Esophagus muscularis mucosa (tissue), 4 donors: ENCODE measurements around the gene USP48. TPM values are rescaled to one million over a fixed set of nuclear protein-coding genes. Genes with fewer than 3 reads are reported as not detected.
"Not testable (repeated sequence)": the region's sequence is repeated elsewhere in the genome, so short reads cannot be mapped to it uniquely, and the experiment has no call there.

Source experiments
- DNase-seq: peaks from one replicate; pipeline ENCODE4 v3.0.0-alpha.2; 2017; ENCODE audit errors: extremely low spot score
- H3K27ac ChIP-seq, 4 donors: fragments of 200-600 bp; sonication (generic); replicated peaks in 1 of 4; 1 replicate in 3 of 4; 2 replicates in 1 of 4; pipeline ENCODE4 v1.5.1; 2016 to 2019; ENCODE audit warnings: mild to moderate bottlenecking in 1 of 4
- H3K27me3 ChIP-seq, 4 donors: fragments of 200-600 bp; sonication (generic); one replicate each; pipeline versions ENCODE4 v1.5.1 to v1.6.0; 2016 to 2019
- H3K36me3 ChIP-seq, 4 donors: fragments of 200-600 bp; sonication (generic); one replicate each; pipeline ENCODE4 v1.5.1; 2016 to 2019
- H3K4me1 ChIP-seq, 4 donors: fragments of 200-600 bp; sonication (generic); one replicate each; pipeline ENCODE4 v1.5.1; 2016 to 2019
- H3K4me3 ChIP-seq, 4 donors: fragments of 200-600 bp; sonication (generic); 1 replicate in 2 of 4; 2 replicates in 2 of 4; pipeline ENCODE4 v1.5.1; 2016 to 2019; ENCODE audit warnings: mild to moderate bottlenecking in 4 of 4, moderate library complexity in 1 of 4
- H3K9me3 ChIP-seq, 4 donors: fragments of 200-600 bp; sonication (generic); 1 replicate in 3 of 4; 2 replicates in 1 of 4; pipeline ENCODE4 v1.5.1; 2016 to 2019
- CTCF ChIP-seq, 3 experiments: fragments of 200-600 bp in 2 of 3; fragments of 450-650 bp in 1 of 3; sonication (generic) in 2 of 3; IDR thresholded peaks; one replicate each; pipeline ENCODE4 v1.5.1; 2017 to 2019; ENCODE audit warnings: antibody characterized with exemption in 3 of 3, mild to moderate bottlenecking in 2 of 3, moderate library complexity in 1 of 3
- EP300 ChIP-seq: sonication (generic); formaldehyde crosslinking; IDR thresholded peaks from one replicate; pipeline ENCODE4 v1.6.1; 2017; ENCODE audit warnings: antibody characterized with exemption
- POLR2A ChIP-seq: fragments of 450-650 bp; IDR thresholded peaks from one replicate; pipeline ENCODE4 v1.6.1; 2017; ENCODE audit warnings: antibody characterized with exemption, moderate library complexity, mild to moderate bottlenecking, low read depth
- POLR2AphosphoS5 ChIP-seq, 2 donors: sonication (generic); formaldehyde crosslinking; IDR thresholded peaks; one replicate each; pipeline ENCODE4 v1.6.1; 2017; ENCODE audit warnings: antibody characterized with exemption in 2 of 2
- WGBS: methylation state at CpG from one replicate; pipeline ENCODE4 v1.1.5; 2018; 5-methylcytosine and 5-hydroxymethylcytosine counted together
- intact Hi-C: fragments of 100-400 bp; cut with DNase I; formaldehyde crosslinking; loops from one replicate; pipeline ENCODE4 v1.15.1; 2023
- total RNA-seq, 4 donors: library from RNA; depleted of rRNA; stranded (reverse); fragments of >200 nt; gene quantifications; one replicate each; pipeline versions ENCODE4 v1.1.0 to v1.2.1, GENCODE V29; 2016

Gene USP48
- total RNA-seq, 4 donors from 2014 or later = 29.3 to 46.5 (median 37.7) TPM

DNA sequence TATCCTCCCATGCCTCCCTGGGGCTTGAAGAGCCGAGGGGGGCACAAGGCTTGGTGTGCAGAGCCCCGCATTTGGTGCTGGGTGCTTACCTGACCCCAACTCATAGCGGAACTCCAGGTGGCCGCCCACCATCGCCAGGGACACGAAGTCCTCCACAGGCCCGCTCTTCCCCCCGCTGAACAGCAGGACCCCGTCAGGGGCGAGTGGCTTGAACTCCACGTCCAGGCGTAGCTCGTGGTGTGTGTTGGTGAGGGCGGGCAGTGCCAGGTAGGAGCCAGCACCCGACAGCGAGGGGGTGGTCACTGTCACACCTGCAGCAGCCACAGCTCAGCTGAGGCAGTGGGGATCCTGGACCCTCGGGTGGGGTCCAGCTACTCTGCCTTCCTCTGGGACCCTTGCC lies 46.3 kb upstream of the USP48 start:
- peaks cover 98 to 100% (median 100%) of the 10 kb centered on the region in 4 donors for H3K36me3 ChIP-seq
- WGBS = 89% methylated on average over 11 of the region's 17 CpGs

DNA sequence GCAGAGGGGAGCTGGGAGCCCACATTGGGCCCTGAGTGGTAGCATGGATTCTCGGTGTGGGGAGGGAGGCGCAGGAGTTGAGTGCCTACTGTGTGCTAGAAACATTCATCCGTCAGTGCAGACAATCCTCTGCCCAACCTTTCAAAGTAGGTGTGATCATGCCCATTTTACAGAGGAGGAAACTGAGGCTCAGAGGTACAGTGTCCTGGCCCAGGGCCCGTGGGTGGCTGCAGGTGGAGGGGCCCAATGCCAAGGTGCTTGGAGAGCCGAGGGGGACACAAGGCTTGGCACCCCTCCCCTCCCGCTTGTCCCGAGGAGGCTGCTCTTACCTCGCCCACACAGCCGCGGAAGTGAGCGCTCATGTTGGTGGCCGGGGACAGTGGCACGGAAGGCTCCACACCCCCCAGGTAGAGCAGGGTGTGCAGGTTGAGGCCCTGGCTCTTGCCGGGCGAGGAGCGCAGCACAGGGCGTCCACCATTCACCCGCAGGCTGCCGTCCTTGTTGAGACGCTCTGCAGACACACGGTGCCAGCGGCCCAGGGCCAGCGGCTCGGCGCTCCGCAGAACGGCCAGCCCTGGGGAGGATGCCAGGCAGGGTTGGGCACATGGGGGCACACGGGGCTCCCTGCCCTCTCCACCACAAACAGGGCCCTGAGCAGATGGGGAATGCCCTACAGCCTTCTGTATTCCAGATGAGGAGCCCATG lies 45.7 kb upstream of the USP48 start:
- no peak for TF ChIP-seq EP300
- TF ChIP-seq POLR2A = no peak
- TF ChIP-seq POLR2AphosphoS5 (IDR thresholded peaks at IDR 0.05) = no peak
- TF ChIP-seq CTCF (IDR thresholded peaks at IDR 0.05) = no peak
- intact Hi-C loops = no loop called here

More for the DNA sequence above, 46.3 kb upstream of the USP48 start:
- DNase-seq = no peak
- Histone ChIP-seq H3K27me3 (no peaks in the 10 kb centered on the region), H3K4me3 (no peak overlapping the region), H3K27ac (no peak overlapping the region), H3K9me3 (peaks cover 0 to 4% (median 0%) of the 10 kb centered on the region in 4 donors), H3K4me1 (no peaks in the 10 kb centered on the region)
- TF ChIP-seq POLR2A = no peak
- TF ChIP-seq EP300 = no peak
- TF ChIP-seq POLR2AphosphoS5 (IDR thresholded peaks at IDR 0.05) = no peak
- no peak for TF ChIP-seq CTCF (IDR thresholded peaks at IDR 0.05)
- intact Hi-C loops = no loop called here

DNA sequence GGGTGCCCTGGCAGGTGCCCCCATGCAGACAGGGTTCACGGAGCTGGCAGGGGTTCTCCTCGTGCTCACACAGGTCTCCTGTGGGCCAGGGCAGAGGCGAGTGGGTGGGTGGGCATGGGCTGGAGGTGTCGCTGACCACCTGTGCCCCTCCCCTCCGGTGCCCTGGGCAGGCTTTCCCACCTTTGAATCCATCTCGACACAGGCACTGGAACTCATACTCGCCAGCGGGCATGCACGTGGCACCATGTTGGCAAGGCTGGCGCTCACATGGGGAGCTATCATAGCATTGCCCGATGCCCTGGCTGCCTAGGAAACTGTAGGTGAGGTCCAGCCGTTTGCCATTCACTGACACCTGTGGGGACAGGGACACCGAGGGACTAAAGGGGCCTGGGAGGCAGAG lies 45.1 kb upstream of the USP48 start:
- WGBS = 87% methylated on average over 3 of the region's 13 CpGs
- no peaks in the 10 kb centered on the region for H3K4me1 ChIP-seq
- no peaks in the 10 kb centered on the region for H3K27me3 ChIP-seq
- intact Hi-C loops = no loop called here
- no peak overlapping the region for H3K27ac ChIP-seq
- no peak overlapping the region for H3K4me3 ChIP-seq
- H3K36me3 ChIP-seq = peaks cover 98 to 100% (median 100%) of the 10 kb centered on the region in 4 donors
- TF ChIP-seq CTCF (IDR thresholded peaks at IDR 0.05) = no peak
- no peak for DNase-seq
- no peaks in the 10 kb centered on the region for H3K9me3 ChIP-seq

More for the DNA sequence above, 45.7 kb upstream of the USP48 start:
- H3K27me3 ChIP-seq = no peaks in the 10 kb centered on the region
- 81% methylated on average over 18 of the region's 28 CpGs for WGBS
- no peak overlapping the region for H3K27ac ChIP-seq
- no peak overlapping the region for H3K4me3 ChIP-seq
- DNase-seq = no peak
- no peaks in the 10 kb centered on the region for H3K9me3 ChIP-seq
- no peaks in the 10 kb centered on the region for H3K4me1 ChIP-seq
- H3K36me3 ChIP-seq = peaks cover 98 to 100% (median 100%) of the 10 kb centered on the region in 4 donors

- intact Hi-C loops = no loop called here
- 90% methylated on average over 5 of the region's 5 CpGs for WGBS
- Histone ChIP-seq H3K27me3 (no peaks in the 10 kb centered on the region), H3K9me3 (no peaks in the 10 kb centered on the region), H3K27ac (no peak overlapping the region), H3K4me1 (no peaks in the 10 kb centered on the region), H3K4me3 (no peak overlapping the region), H3K36me3 (peaks cover 97 to 100% (median 99%) of the 10 kb centered on the region in 4 donors)
- DNase-seq = no peak
- TF ChIP-seq POLR2A = no peak
- no peak for TF ChIP-seq POLR2AphosphoS5 (IDR thresholded peaks at IDR 0.05)
- TF ChIP-seq CTCF (IDR thresholded peaks at IDR 0.05) = no peak
- no peak for TF ChIP-seq EP300
Measured at GRCh38 chr1:21827141-21827679, 44.3 kb upstream of the USP48 start.

DNA sequence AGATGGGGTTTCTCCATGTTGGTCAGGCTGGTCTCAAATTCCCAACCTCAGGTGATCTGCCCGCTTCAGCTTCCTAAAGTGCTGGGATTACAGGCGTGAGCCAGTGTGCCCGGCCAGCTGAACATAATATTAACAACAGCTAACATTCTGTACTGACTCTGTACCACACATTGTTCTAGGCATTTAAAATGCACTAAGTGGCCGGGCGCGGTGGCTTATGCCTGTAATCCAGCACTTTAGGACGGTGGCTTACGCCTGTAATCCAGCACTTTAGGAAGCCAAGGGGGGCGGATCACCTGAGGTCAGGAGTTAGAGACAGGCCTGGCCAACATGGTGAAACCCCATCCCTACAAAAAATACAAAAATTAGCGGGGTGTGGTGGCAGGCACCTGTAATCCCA lies 43.7 kb upstream of the USP48 start:
- DNase-seq, H3K27ac ChIP-seq, H3K4me3 ChIP-seq, H3K9me3 ChIP-seq, H3K4me1 ChIP-seq, H3K27me3 ChIP-seq, intact Hi-C loops: not testable (repeated sequence)
- H3K36me3 ChIP-seq = peaks cover 92 to 100% (median 99%) of the 10 kb centered on the region in 4 donors
- WGBS = 94% methylated on average over 10 of the region's 10 CpGs
